Tibial nerve (tissue), 4 donors: ENCODE results near the gene S100A13. TPM values are rescaled to one million over a fixed set of nuclear protein-coding genes. Genes with fewer than 3 reads are reported as not detected.

Source experiments
- DNase-seq, 2 donors: peaks; one replicate each; pipeline ENCODE4 v3.0.0-alpha.2; 2019; ENCODE audit warnings: low spot score in 2 of 2
- H3K27ac ChIP-seq, 4 donors: fragments of 200-600 bp; sonication (generic) in 3 of 4; one replicate each; pipeline ENCODE4 v1.5.1; 2017 to 2019; ENCODE audit warnings: mild to moderate bottlenecking in 1 of 4
- H3K27me3 ChIP-seq, 2 donors: fragments of 200-600 bp; sonication (generic) in 1 of 2; one replicate each; pipeline versions ENCODE4 v1.5.1 to v1.6.0; 2017 to 2019
- H3K36me3 ChIP-seq, 3 donors: fragments of 200-600 bp; sonication (generic); one replicate each; pipeline ENCODE4 v1.5.1; 2018 to 2019
- H3K4me1 ChIP-seq, 4 donors: fragments of 200-600 bp; sonication (generic) in 3 of 4; one replicate each; pipeline ENCODE4 v1.5.1; 2017 to 2019
- H3K4me3 ChIP-seq, 4 donors: fragments of 200-600 bp; sonication (generic) in 3 of 4; one replicate each; pipeline ENCODE4 v1.5.1; 2017 to 2019; ENCODE audit warnings: mild to moderate bottlenecking in 1 of 4, moderate library complexity in 1 of 4
- H3K9me3 ChIP-seq, 4 donors: fragments of 200-600 bp; sonication (generic) in 3 of 4; one replicate each; pipeline ENCODE4 v1.5.1; 2017 to 2019
- CTCF ChIP-seq, 5 experiments: fragments of 200-600 bp in 3 of 5; fragments of 450-650 bp in 2 of 5; sonication (generic) in 3 of 5; IDR thresholded peaks; one replicate each; pipeline ENCODE4 v1.5.1; 2016 to 2019; ENCODE audit warnings: antibody characterized with exemption in 5 of 5, mild to moderate bottlenecking in 3 of 5, moderate library complexity in 2 of 5
- EP300 ChIP-seq, 2 donors: sonication (generic); formaldehyde crosslinking; IDR thresholded peaks; one replicate each; pipeline ENCODE4 v1.6.1; 2017; ENCODE audit warnings: antibody characterized with exemption in 2 of 2, mild to moderate bottlenecking in 1 of 2
- POLR2A ChIP-seq, 2 donors: fragments of 450-650 bp; IDR thresholded peaks; one replicate each; pipeline ENCODE4 v1.6.1; 2017; ENCODE audit warnings: antibody characterized with exemption in 2 of 2, mild to moderate bottlenecking in 2 of 2, moderate library complexity in 2 of 2
- WGBS, 2 donors: methylation state at CpG; one replicate each; pipeline ENCODE4 v1.1.5; 2018; 5-methylcytosine and 5-hydroxymethylcytosine counted together
- total RNA-seq, 4 donors: library from RNA; depleted of rRNA; stranded (reverse); fragments of >200 nt; gene quantifications; one replicate each; pipeline ENCODE4 v1.1.0, GENCODE V29; 2016

Gene S100A13
- total RNA-seq, 4 donors from 2014 or later, result 74.4 to 151 (median 121) TPM

GRCh38 chr1:153627715-153628626, 666 bp upstream of the S100A13 start, which contains the start of gene S100A1:
Gene S100A1, plus strand, starts transcription at chr1:153628434. Its CDS starts 2,088 bp downstream, at chr1:153630522.
- Histone ChIP-seq H3K4me3 (peak within 1 kb of the TSS; percentile 25 to 56 (median 48)), H3K9me3 (no peaks in the 10 kb centered on the region), H3K27me3 (no peaks in the 10 kb centered on the region), H3K4me1 (peaks cover 0 to 64% (median 24%) of the 10 kb centered on the region in 4 donors), H3K27ac (peak within 1 kb of the TSS; percentile 79 to 96 (median 86)), H3K36me3 (peaks cover 0 to 14% (median 0%) of the 10 kb centered on the region in 3 donors)
- TF ChIP-seq CTCF (IDR thresholded peaks at IDR 0.05) (peak in 2 of 5 experiments; percentile 7 to 18), POLR2A (IDR thresholded peaks at IDR 0.05) (no peak), EP300 (IDR thresholded peaks at IDR 0.05) (no peak)
- DNase-seq, result no peak
- WGBS, 2 donors, result 43 to 46% methylated on average over 5 to 10 of the region's 10 CpGs

- peaks cover 0 to 18% (median 0%) of the 10 kb centered on the region in 3 donors for H3K36me3 ChIP-seq
- peak overlapping the region; percentile 79 to 96 (median 86) for H3K27ac ChIP-seq
- H3K4me1 ChIP-seq, result peaks cover 0 to 62% (median 22%) of the 10 kb centered on the region in 4 donors
- H3K27me3 ChIP-seq, result no peaks in the 10 kb centered on the region
- TF ChIP-seq CTCF (IDR thresholded peaks at IDR 0.05) (no peak), EP300 (IDR thresholded peaks at IDR 0.05) (no peak), POLR2A (IDR thresholded peaks at IDR 0.05) (no peak)
- H3K9me3 ChIP-seq, result no peaks in the 10 kb centered on the region
- DNase-seq, result no peak
- 36 to 44% methylated on average over 3 of the region's 3 CpGs for WGBS, 2 donors
- peak overlapping the region; percentile 25 to 56 (median 48) for H3K4me3 ChIP-seq
These were observed 815 bp downstream of the S100A13 start for GRCh38 chr1:153626477-153626903.

GRCh38 chr1:153624965-153625611, 2.2 kb downstream of the S100A13 start:
- DNase-seq, result no peak
- TF ChIP-seq EP300 (IDR thresholded peaks at IDR 0.05) (no peak), POLR2A (IDR thresholded peaks at IDR 0.05) (no peak), CTCF (IDR thresholded peaks at IDR 0.05) (no peak)
- H3K9me3 ChIP-seq, result no peaks in the 10 kb centered on the region
- H3K4me3 ChIP-seq, result no peak overlapping the region
- H3K36me3 ChIP-seq, result peaks cover 0 to 20% (median 0%) of the 10 kb centered on the region in 3 donors
- H3K27ac ChIP-seq, result no peak overlapping the region
- 90 to 92% methylated on average over 10 of the region's 10 CpGs for WGBS, 2 donors
- no peaks in the 10 kb centered on the region for H3K27me3 ChIP-seq
- H3K4me1 ChIP-seq, result peaks cover 0 to 56% (median 21%) of the 10 kb centered on the region in 4 donors

GRCh38 chr1:153623101-153623500, 4.2 kb downstream of the S100A13 start:
- peak overlapping the region in 1 of 4 donors; percentile 50 for H3K27ac ChIP-seq
- H3K4me3 ChIP-seq, result no peak overlapping the region
- 45 to 51% methylated on average over 7 of the region's 7 CpGs for WGBS, 2 donors
- no peaks in the 10 kb centered on the region for H3K27me3 ChIP-seq
- H3K4me1 ChIP-seq, result peaks cover 0 to 41% (median 19%) of the 10 kb centered on the region in 4 donors
- H3K36me3 ChIP-seq, result peaks cover 0 to 39% (median 0%) of the 10 kb centered on the region in 3 donors
- no peak for DNase-seq
- no peaks in the 10 kb centered on the region for H3K9me3 ChIP-seq
- TF ChIP-seq CTCF (IDR thresholded peaks at IDR 0.05) (no peak), EP300 (IDR thresholded peaks at IDR 0.05) (peak in 1 of 2 donors; percentile 12)
